ENCODE data around the gene SLC39A7. TPM values are rescaled to one million over a fixed set of nuclear protein-coding genes. Genes with fewer than 3 reads are reported as not detected.

SLC39A7 gene
- total RNA-seq, 1 donor from 2014 or later = 225 TPM

GRCh38 chr6:33248932-33249731 lies 48.5 kb downstream of the SLC39A7 start:
- Mint-ChIP-seq H3K4me1 (ENCODE audit: low read depth) (peaks cover 43% of the 10 kb centered on the region), H3K36me3 (ENCODE audit: low read depth) (peaks cover 9% of the 10 kb centered on the region), H3K9me3 (ENCODE audit: low read depth) (no peaks in the 10 kb centered on the region), H3K4me3 (ENCODE audit: unreplicated experiment) (peak overlapping the region; percentile 87), H3K27me3 (ENCODE audit: low read depth) (no peaks in the 10 kb centered on the region), H3K27ac (ENCODE audit: unreplicated experiment) (peak overlapping the region; percentile 97)
- no peak for TF ChIP-seq CTCF (IDR thresholded peaks at IDR 0.05)
- peak; percentile 97 for DNase-seq (ENCODE audit: low spot score)

GRCh38 chr6:33249732-33250630 lies 49.3 kb downstream of the SLC39A7 start:
- H3K4me3 Mint-ChIP-seq (ENCODE audit: unreplicated experiment) = peak overlapping the region; percentile 87
- H3K27ac Mint-ChIP-seq (ENCODE audit: unreplicated experiment) = peak overlapping the region; percentile 97
- no peaks in the 10 kb centered on the region for H3K9me3 Mint-ChIP-seq (ENCODE audit: low read depth)
- peaks cover 9% of the 10 kb centered on the region for H3K36me3 Mint-ChIP-seq (ENCODE audit: low read depth)
- H3K27me3 Mint-ChIP-seq (ENCODE audit: low read depth) = no peaks in the 10 kb centered on the region
- TF ChIP-seq CTCF (IDR thresholded peaks at IDR 0.05) = no peak
- no peak for DNase-seq (ENCODE audit: low spot score)
- peaks cover 43% of the 10 kb centered on the region for H3K4me1 Mint-ChIP-seq (ENCODE audit: low read depth)

- no peak for DNase-seq (ENCODE audit: low spot score)
- TF ChIP-seq CTCF (IDR thresholded peaks at IDR 0.05) = no peak
- Mint-ChIP-seq H3K36me3 (ENCODE audit: low read depth) (peaks cover 9% of the 10 kb centered on the region), H3K27me3 (ENCODE audit: low read depth) (no peaks in the 10 kb centered on the region), H3K4me3 (ENCODE audit: unreplicated experiment) (peak overlapping the region; percentile 87), H3K4me1 (ENCODE audit: low read depth) (peaks cover 43% of the 10 kb centered on the region), H3K27ac (ENCODE audit: unreplicated experiment) (peak overlapping the region; percentile 97), H3K9me3 (ENCODE audit: low read depth) (no peaks in the 10 kb centered on the region)
Measured at GRCh38 chr6:33250731-33251130, 50.1 kb downstream of the SLC39A7 start.

GRCh38 chr6:33251395-33252012 lies 50.8 kb downstream of the SLC39A7 start:
- DNase-seq (ENCODE audit: low spot score) = no peak
- no peaks in the 10 kb centered on the region for H3K9me3 Mint-ChIP-seq (ENCODE audit: low read depth)
- no peak overlapping the region for H3K4me3 Mint-ChIP-seq (ENCODE audit: unreplicated experiment)
- peaks cover 43% of the 10 kb centered on the region for H3K4me1 Mint-ChIP-seq (ENCODE audit: low read depth)
- H3K36me3 Mint-ChIP-seq (ENCODE audit: low read depth) = peaks cover 9% of the 10 kb centered on the region
- no peak for TF ChIP-seq CTCF (IDR thresholded peaks at IDR 0.05)
- H3K27me3 Mint-ChIP-seq (ENCODE audit: low read depth) = no peaks in the 10 kb centered on the region
- peak overlapping the region; percentile 42 for H3K27ac Mint-ChIP-seq (ENCODE audit: unreplicated experiment)

GRCh38 chr6:33252759-33253158 lies 52.1 kb downstream of the SLC39A7 start:
- H3K4me3 Mint-ChIP-seq (ENCODE audit: unreplicated experiment) = no peak overlapping the region
- no peak for DNase-seq (ENCODE audit: low spot score)
- H3K27ac Mint-ChIP-seq (ENCODE audit: unreplicated experiment) = peak overlapping the region; percentile 38
- peaks cover 10% of the 10 kb centered on the region for H3K36me3 Mint-ChIP-seq (ENCODE audit: low read depth)
- peaks cover 43% of the 10 kb centered on the region for H3K4me1 Mint-ChIP-seq (ENCODE audit: low read depth)
- H3K9me3 Mint-ChIP-seq (ENCODE audit: low read depth) = no peaks in the 10 kb centered on the region
- no peak for TF ChIP-seq CTCF (IDR thresholded peaks at IDR 0.05)
- no peaks in the 10 kb centered on the region for H3K27me3 Mint-ChIP-seq (ENCODE audit: low read depth)

Data from chondrocyte (in vitro differentiated cells).